Lung (tissue), 12 donors: ENCODE results near the gene SLC49A3. TPM values are rescaled to one million over a fixed set of nuclear protein-coding genes. Genes with fewer than 3 reads are reported as not detected.

Experiments used
- ATAC-seq: fragments of 200-7000 bp; cut with Tn5 transposase; one replicate; pipeline ENCODE4 v1.9.1; 2020; ENCODE audit warnings: moderate number of reproducible peaks; ENCODE audit not compliant: insufficient read depth, low FRiP score
- DNase-seq, 3 donors: peaks; one replicate each; pipeline ENCODE4 v3.0.0-alpha.2; 2013 to 2017
- H3K27ac ChIP-seq, 2 donors: one replicate each; pipeline ENCODE4 v1.5.1; 2013; ENCODE audit warnings: mild to moderate bottlenecking in 2 of 2, moderate library complexity in 2 of 2, control low read depth in 1 of 2, inconsistent platforms in 1 of 2, low read depth in 1 of 2, low read length in 1 of 2
- H3K27me3 ChIP-seq, 3 donors: one replicate each; pipeline ENCODE4 v1.5.1; 2013; ENCODE audit warnings: low read length in 2 of 3; ENCODE audit not compliant: control insufficient read depth in 3 of 3, insufficient read depth in 3 of 3
- H3K36me3 ChIP-seq, 4 donors: one replicate each; pipeline ENCODE4 v1.5.1; 2013; ENCODE audit warnings: low read length in 4 of 4, mild to moderate bottlenecking in 1 of 4, moderate library complexity in 1 of 4; ENCODE audit not compliant: control insufficient read depth in 4 of 4, insufficient read depth in 4 of 4
- H3K4me1 ChIP-seq, 5 donors: one replicate each; pipeline ENCODE4 v1.5.1; 2013; ENCODE audit warnings: low read length in 5 of 5, mild to moderate bottlenecking in 2 of 5, moderate library complexity in 1 of 5; ENCODE audit not compliant: control insufficient read depth in 5 of 5, insufficient read depth in 5 of 5
- H3K4me3 ChIP-seq: one replicate; pipeline ENCODE4 v1.5.1; 2013; ENCODE audit warnings: mild to moderate bottlenecking, control low read depth, moderate library complexity
- H3K9ac ChIP-seq, 2 donors: one replicate each; pipeline ENCODE4 v1.5.1; 2013; ENCODE audit warnings: low read length in 2 of 2, control low read depth in 1 of 2; ENCODE audit not compliant: insufficient read depth in 1 of 2
- H3K9me3 ChIP-seq, 4 donors: one replicate each; pipeline ENCODE4 v1.5.1; 2013; ENCODE audit warnings: low read length in 3 of 4, mild to moderate bottlenecking in 1 of 4, moderate library complexity in 1 of 4; ENCODE audit not compliant: control insufficient read depth in 4 of 4, insufficient read depth in 3 of 4
- WGBS, 2 donors: extraction: QIAGEN DNeasy Blood & Tissue Kit; methylation state at CpG; one replicate each; pipeline ENCODE4 v1.1.7; 2013; 5-methylcytosine and 5-hydroxymethylcytosine counted together
- polyA plus RNA-seq, 2 donors: library from polyadenylated mRNA; stranded (reverse); fragments of 200-250 nt; gene quantifications; one replicate each; pipeline ENCODE4 v1.2.1, GENCODE V29; 2013
- total RNA-seq, 2 donors: library from RNA; depleted of rRNA in 1 of 2; stranded (reverse); fragments of >200 nt in 1 of 2; gene quantifications; one replicate each; pipeline ENCODE4 v1.2.1, GENCODE V29; 2014 to 2021
- TF ChIP-seq, protein P1 (sequence below): IDR thresholded peaks from 2 replicates; pipeline ENCODE4 v1.5.1; 2012; ENCODE audit warnings: mild to moderate bottlenecking; ENCODE audit errors: control extremely low read depth, extremely low read depth
- donor health status: control.
- donor health status: control.
- donor health status: Bipolar disorder and iron deficiency.
- donor health status: healthy.
- donor health status: DM: yes; HTN: yes; CAD: no.

SLC49A3 gene
- total and polyA plus RNA-seq, 4 donors: 8.2 to 35.1 (median 17.7) TPM

DNA sequence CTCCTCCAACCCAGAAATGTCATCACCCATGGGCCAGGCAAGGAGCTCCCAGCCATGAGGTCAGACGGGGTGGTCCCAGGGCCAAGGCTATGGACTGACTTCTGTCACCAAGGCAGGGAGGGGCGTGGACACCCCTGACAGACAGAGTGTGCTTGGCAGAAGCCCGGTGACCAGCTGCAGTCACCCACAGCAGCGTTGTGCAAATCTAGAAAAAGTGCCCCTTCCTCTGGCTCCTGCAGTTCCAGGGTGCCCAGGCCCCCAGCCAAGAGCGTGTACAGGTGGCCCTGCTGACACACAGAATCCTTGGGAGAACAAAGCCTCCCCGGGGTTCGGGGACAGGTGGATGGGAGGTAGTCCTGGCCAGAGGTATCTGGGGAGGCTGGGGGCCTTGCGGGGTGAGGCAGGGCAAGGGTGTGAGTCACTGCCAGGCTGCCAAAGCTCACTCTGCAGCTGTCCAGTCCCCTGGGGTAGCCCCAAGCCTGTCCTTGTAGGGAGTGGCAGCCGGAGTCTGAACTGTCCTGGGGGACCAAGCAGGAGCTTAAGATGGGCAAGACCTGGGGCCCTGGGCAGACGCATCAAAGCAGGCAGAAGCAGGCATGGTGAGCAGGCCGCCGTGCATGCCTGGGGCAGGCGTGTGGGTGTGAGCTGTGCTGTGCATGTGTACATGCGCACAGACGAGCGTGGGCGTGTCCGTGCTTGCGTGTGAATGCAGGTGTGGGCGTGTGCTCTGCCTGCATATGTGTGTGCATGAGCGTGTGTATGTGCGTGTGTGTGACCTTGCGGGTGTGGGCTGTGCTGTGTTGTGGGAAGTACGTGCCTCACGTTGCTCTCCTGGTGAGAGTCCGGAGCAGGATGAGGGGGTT is 11.3 kb downstream of the SLC49A3 start:
- Histone ChIP-seq H3K27me3 (no peaks in the 10 kb centered on the region), H3K4me1 (peaks cover 4 to 23% (median 12%) of the 10 kb centered on the region in 5 donors), H3K4me3 (no peak overlapping the region), H3K36me3 (peaks cover 0 to 1% (median 0%) of the 10 kb centered on the region in 4 donors), H3K9me3 (no peaks in the 10 kb centered on the region), H3K9ac (no peak overlapping the region), H3K27ac (no peak overlapping the region)
- DNase-seq: no peak
- 74 to 85% methylated on average over 26 of the region's 26 CpGs for WGBS, 2 donors
- ATAC-seq: no peak
- TF ChIP-seq, protein P1, sequence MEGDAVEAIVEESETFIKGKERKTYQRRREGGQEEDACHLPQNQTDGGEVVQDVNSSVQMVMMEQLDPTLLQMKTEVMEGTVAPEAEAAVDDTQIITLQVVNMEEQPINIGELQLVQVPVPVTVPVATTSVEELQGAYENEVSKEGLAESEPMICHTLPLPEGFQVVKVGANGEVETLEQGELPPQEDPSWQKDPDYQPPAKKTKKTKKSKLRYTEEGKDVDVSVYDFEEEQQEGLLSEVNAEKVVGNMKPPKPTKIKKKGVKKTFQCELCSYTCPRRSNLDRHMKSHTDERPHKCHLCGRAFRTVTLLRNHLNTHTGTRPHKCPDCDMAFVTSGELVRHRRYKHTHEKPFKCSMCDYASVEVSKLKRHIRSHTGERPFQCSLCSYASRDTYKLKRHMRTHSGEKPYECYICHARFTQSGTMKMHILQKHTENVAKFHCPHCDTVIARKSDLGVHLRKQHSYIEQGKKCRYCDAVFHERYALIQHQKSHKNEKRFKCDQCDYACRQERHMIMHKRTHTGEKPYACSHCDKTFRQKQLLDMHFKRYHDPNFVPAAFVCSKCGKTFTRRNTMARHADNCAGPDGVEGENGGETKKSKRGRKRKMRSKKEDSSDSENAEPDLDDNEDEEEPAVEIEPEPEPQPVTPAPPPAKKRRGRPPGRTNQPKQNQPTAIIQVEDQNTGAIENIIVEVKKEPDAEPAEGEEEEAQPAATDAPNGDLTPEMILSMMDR: no peak

DNA sequence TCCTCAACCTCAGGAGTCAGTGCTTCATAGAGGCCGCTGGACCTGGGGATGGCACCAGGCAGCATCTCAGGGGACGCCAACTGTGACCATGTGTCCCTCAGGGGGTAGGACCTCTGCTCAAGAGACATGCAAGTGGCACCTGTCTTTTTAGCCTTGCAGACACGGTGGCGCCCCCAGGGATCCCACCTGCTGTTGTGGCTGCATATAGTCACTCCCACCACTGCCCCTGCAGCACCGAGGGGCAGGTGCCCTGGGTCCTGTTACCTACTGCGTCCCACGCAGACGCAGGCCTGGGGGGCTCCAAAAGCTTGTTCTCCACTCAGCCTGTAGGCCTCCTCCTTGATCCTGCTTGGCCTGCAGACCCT is 12.1 kb downstream of the SLC49A3 start:
- TF ChIP-seq, protein P1: no peak
- Histone ChIP-seq H3K9me3 (no peaks in the 10 kb centered on the region), H3K27ac (no peak overlapping the region), H3K9ac (no peak overlapping the region), H3K27me3 (no peaks in the 10 kb centered on the region), H3K36me3 (peaks cover 6 to 9% (median 7%) of the 10 kb centered on the region in 4 donors), H3K4me1 (peaks cover 4 to 23% (median 12%) of the 10 kb centered on the region in 5 donors), H3K4me3 (no peak overlapping the region)
- 84 to 91% methylated on average over 8 of the region's 8 CpGs for WGBS, 2 donors
- DNase-seq (no peak), ATAC-seq (no peak)

DNA sequence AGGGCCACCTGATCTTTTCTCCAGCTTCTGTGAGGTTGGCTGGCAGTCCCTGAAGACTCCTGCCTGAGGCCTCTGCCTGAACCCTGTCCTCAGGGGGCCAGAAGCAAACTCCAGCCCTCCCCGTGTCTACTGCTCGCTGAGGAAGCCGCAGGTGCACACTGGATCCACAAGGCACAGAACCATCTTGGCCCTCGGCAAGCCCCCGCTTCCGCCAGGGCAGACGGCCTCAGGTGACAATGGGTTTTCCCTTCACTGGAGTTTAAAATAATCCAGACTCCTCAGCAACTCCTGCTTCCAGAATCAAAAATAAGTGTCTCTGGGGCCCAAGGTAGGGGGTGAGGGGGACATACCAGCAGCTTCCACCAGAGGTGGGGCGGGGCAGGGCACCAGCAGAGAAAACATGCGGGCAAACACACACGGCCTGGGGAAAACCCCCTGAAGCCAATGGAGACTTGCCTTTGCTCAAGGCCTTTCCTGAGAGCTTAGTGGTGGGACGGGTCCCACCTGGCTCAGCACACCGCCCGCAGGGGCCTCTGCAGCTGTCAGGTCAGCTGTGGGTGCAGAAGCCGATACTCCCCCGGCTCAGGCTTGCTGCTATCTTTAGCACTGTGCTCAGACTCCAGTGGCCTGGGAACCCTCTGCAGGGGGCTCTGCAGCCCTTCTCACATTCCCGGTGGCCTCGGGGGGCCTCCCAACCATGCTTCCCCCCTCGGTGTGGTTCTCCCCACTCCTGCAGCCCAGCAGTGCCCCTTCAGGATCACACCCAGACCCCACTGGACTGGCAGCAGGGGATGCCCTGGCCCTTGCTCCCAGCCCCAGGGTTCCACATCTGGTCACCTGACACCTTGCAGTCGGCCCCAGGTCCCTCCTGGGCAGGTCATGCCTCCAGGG is 12.7 kb downstream of the SLC49A3 start:
- no peak for DNase-seq
- H3K36me3 ChIP-seq: peaks cover 6 to 12% (median 11%) of the 10 kb centered on the region in 4 donors
- WGBS, 2 donors: 79 to 85% methylated on average over 19 of the region's 19 CpGs

More for the DNA sequence above, 12.7 kb downstream of the SLC49A3 start:
- Histone ChIP-seq H3K4me3 (no peak overlapping the region), H3K9me3 (no peaks in the 10 kb centered on the region), H3K4me1 (peaks cover 4 to 25% (median 12%) of the 10 kb centered on the region in 5 donors), H3K27me3 (no peaks in the 10 kb centered on the region), H3K9ac (no peak overlapping the region), H3K27ac (no peak overlapping the region)
- ATAC-seq: no peak
- TF ChIP-seq, protein P1: no peak
